A549 (cell line): ENCODE results near the gene GRIK2. TPM values are rescaled to one million over a fixed set of nuclear protein-coding genes. Genes with fewer than 3 reads are reported as not detected.
A peak's percentile ranks its signal among the peaks of the same experiment; 100 is the strongest.

ENCODE experiments used
- ATAC-seq, 2 experiments: fragments of 200-7000 bp in 1 of 2; fragments of >200 bp in 1 of 2; cut with Nextera tagmentation in 1 of 2; cut with Tn5 transposase in 1 of 2; 3 replicates each; pipeline versions ENCODE4 v1.8.0 to v1.9.1; 2018 to 2020; ENCODE audit warnings: mild to moderate bottlenecking in 1 of 2, moderate library complexity in 1 of 2
- CTCF ChIA-PET: fragments of 300-600 bp; sonication (Branson Sonifier 250); formaldehyde crosslinking; extraction: SDS; loops from one replicate; lab custom pipeline; 2021; ENCODE audit warnings: antibody characterized with exemption, inconsistent platforms; lab: Yijun Ruan, JAX
- POLR2A ChIA-PET: fragments of 350-600 bp; formaldehyde crosslinking; extraction: SDS; loops from one replicate; lab custom pipeline; 2021; ENCODE audit warnings: antibody characterized with exemption, inconsistent platforms; lab: Yijun Ruan, JAX
- DNase-seq, 2 experiments: peaks; one replicate each; pipeline versions ENCODE4 v3.0.0 to v3.0.0-alpha.2; 2011 to 2016; ENCODE audit warnings: low read depth in 1 of 2, low spot score in 1 of 2
- FAIRE-seq: peaks from 2 replicates; lab custom pipeline; 2011; peaks lifted over from hg19 to GRCh38; lab: Jason Lieb, UNC
- H3K27ac ChIP-seq, 2 experiments: fragments of >200 bp; sonication (Bioruptor Twin); formaldehyde crosslinking; 3 replicates each; pipeline ENCODE4 v1.5.1; 2016 to 2017
- H3K4me1 ChIP-seq: fragments of >200 bp; sonication (Bioruptor Twin); formaldehyde crosslinking; 3 replicates; pipeline ENCODE4 v1.6.1; 2016
- H3K4me2 ChIP-seq: fragments of >200 bp; sonication (Bioruptor Twin); formaldehyde crosslinking; 3 replicates; pipeline ENCODE4 v1.6.1; 2016
- H3K4me3 ChIP-seq: fragments of >200 bp; sonication (Bioruptor Twin); formaldehyde crosslinking; 3 replicates; pipeline ENCODE4 v1.5.1; 2016
- H3K9me3 ChIP-seq: fragments of >200 bp; sonication (Bioruptor Twin); formaldehyde crosslinking; 3 replicates; pipeline ENCODE4 v1.6.1; 2016
- BHLHE40 ChIP-seq: IDR thresholded peaks from 2 replicates; pipeline ENCODE4 v1.6.1; 2012; ENCODE audit warnings: low read depth, low read length, inconsistent platforms
- EHF ChIP-seq: fragments of 250-450 bp; sonication (Bioruptor Pico); IDR thresholded peaks from 2 replicates; pipeline ENCODE4 v1.5.0; 2020; ENCODE audit warnings: mild to moderate bottlenecking
- EP300 ChIP-seq, 2 experiments: fragments of >200 bp; sonication (Bioruptor Twin); formaldehyde crosslinking; IDR thresholded peaks; 2 replicates in 1 of 2; 3 replicates in 1 of 2; pipeline ENCODE4 v1.6.1; 2016 to 2017
- ESRRA ChIP-seq: fragments of 150-350 bp; IDR thresholded peaks from 2 replicates; pipeline ENCODE4 v1.6.1; 2014; ENCODE audit warnings: mild to moderate bottlenecking, low read length, borderline replicate concordance
- FOSB ChIP-seq: fragments of 250-450 bp; sonication (Bioruptor Pico); IDR thresholded peaks from 2 replicates; pipeline ENCODE4 v1.5.0; 2020; ENCODE audit warnings: mild to moderate bottlenecking, moderate library complexity
- FOSL2 ChIP-seq, 2 experiments: fragments of 450-650 bp in 1 of 2; fragments of >200 bp in 1 of 2; sonication (Bioruptor Twin) in 1 of 2; formaldehyde crosslinking; IDR thresholded peaks; 2 replicates each; pipeline versions ENCODE4 v1.5.0 to v1.6.1; 2016 to 2020; ENCODE audit warnings: mild to moderate bottlenecking in 1 of 2, moderate library complexity in 1 of 2
- GATA3 ChIP-seq: IDR thresholded peaks from 2 replicates; pipeline ENCODE4 v1.6.1; 2012; ENCODE audit warnings: borderline replicate concordance
- HOXB5 ChIP-seq: fragments of 250-450 bp; sonication (Bioruptor Pico); IDR thresholded peaks from 2 replicates; pipeline ENCODE4 v1.5.0; 2020; ENCODE audit warnings: mild to moderate bottlenecking, moderate library complexity
- JUN ChIP-seq, 2 experiments: fragments of >200 bp; sonication (Bioruptor Twin); formaldehyde crosslinking; IDR thresholded peaks; 2 replicates in 1 of 2; 3 replicates in 1 of 2; pipeline ENCODE4 v1.6.1; 2016 to 2017
- JUNB ChIP-seq: fragments of >200 bp; sonication (Bioruptor Twin); formaldehyde crosslinking; IDR thresholded peaks from 2 replicates; pipeline ENCODE4 v1.6.1; 2016
- KDM1A ChIP-seq: fragments of 200-600 bp; sonication (generic); IDR thresholded peaks from 2 replicates; pipeline ENCODE4 v1.6.1; 2016; ENCODE audit warnings: low read depth, mild to moderate bottlenecking
- NPAS2 ChIP-seq: fragments of 250-450 bp; sonication (Bioruptor Pico); IDR thresholded peaks from 2 replicates; pipeline ENCODE4 v1.8.0; 2022; ENCODE audit warnings: mild to moderate bottlenecking, moderate library complexity, borderline replicate concordance
- NR3C1 ChIP-seq: fragments of >200 bp; sonication (Bioruptor Twin); formaldehyde crosslinking; IDR thresholded peaks from 3 replicates; pipeline ENCODE4 v1.6.1; 2017
- PHF8 ChIP-seq: fragments of 200-600 bp; sonication (generic); IDR thresholded peaks from 2 replicates; pipeline ENCODE4 v1.6.1; 2016; ENCODE audit warnings: low read depth, mild to moderate bottlenecking, antibody characterized with exemption, moderate library complexity, borderline replicate concordance
- ZC3H11A ChIP-seq: fragments of 450-650 bp; IDR thresholded peaks from 2 replicates; pipeline ENCODE4 v1.6.1; 2014; ENCODE audit warnings: antibody characterized with exemption, mild to moderate bottlenecking
- ZFP36 ChIP-seq: fragments of 450-650 bp; IDR thresholded peaks from 2 replicates; pipeline ENCODE4 v1.6.1; 2014; ENCODE audit warnings: borderline replicate concordance; ENCODE audit not compliant: partially characterized antibody
- WGBS: methylation state at CpG from one replicate; pipeline ENCODE4 v1.1.6; 2017; ENCODE audit errors: missing lambda C conversion rate; 5-methylcytosine and 5-hydroxymethylcytosine counted together
- polyA plus RNA-seq, 4 experiments: library from polyadenylated mRNA; depleted of rRNA in 3 of 4; stranded (reverse); fragments of >200 nt; fragmentation: RNase III in 1 of 4; extraction: RNeasy Plus Mini Kit Qiagen cat#74134 plus additional on column Dnase treatment in 1 of 4; gene quantifications; 2 replicates in 3 of 4; 3 replicates in 1 of 4; pipeline ENCODE4 v1.2.3, GENCODE V29; 2011 to 2017
- TF ChIP-seq, protein P1 (sequence below): fragments of 250-450 bp; sonication (Bioruptor Pico); IDR thresholded peaks from 2 replicates; pipeline ENCODE4 v1.5.0; 2020; ENCODE audit warnings: low read depth, mild to moderate bottlenecking, moderate library complexity
- TF ChIP-seq, protein P2 (sequence below): fragments of >200 bp; sonication (Bioruptor Twin); formaldehyde crosslinking; IDR thresholded peaks from 2 replicates; pipeline ENCODE4 v1.6.1; 2016
- TF ChIP-seq, protein P3 (sequence below): IDR thresholded peaks from 2 replicates; pipeline ENCODE4 v1.6.1; 2012

The GRIK2 gene
- polyA plus RNA-seq, 2 of the 4 experiments (the other 2 are of a cell fraction), result 0.56 to 0.65 TPM

DNA sequence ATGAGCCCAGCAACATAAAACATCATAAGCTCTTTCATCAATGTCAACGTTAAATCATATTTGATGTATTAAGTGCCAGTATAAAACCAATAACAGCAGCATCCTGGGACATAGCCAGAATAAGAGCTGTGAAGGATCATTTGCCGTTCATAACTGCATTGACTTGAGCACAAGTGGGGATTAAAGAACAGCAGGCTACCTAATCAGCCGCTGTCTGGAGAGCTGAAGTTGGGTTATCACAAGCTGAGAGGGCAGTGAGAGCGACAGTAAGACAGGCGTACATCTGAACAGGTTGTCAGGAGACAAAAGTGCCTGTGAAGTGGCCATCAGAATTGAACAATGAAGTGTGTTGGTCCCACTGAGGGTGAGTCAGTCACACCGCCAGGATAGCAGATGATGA is 269.6 kb downstream of the GRIK2 start:
- H3K4me3 ChIP-seq, result no peak overlapping the region
- no peak overlapping the region for H3K27ac ChIP-seq
- no peaks in the 10 kb centered on the region for H3K9me3 ChIP-seq
- POLR2A ChIA-PET, result no interaction called here
- WGBS, result 19% methylated on average over 6 of the region's 6 CpGs
- CTCF ChIA-PET, result no interaction called here
- no peak overlapping the region for H3K4me2 ChIP-seq
- peaks cover 5% of the 10 kb centered on the region; the same call in 1 of the 3 replicates for H3K4me1 ChIP-seq
- ATAC-seq, result no peak
- DNase-seq, result no peak
- no peak for FAIRE-seq
- TF ChIP-seq PHF8, result no peak

DNA sequence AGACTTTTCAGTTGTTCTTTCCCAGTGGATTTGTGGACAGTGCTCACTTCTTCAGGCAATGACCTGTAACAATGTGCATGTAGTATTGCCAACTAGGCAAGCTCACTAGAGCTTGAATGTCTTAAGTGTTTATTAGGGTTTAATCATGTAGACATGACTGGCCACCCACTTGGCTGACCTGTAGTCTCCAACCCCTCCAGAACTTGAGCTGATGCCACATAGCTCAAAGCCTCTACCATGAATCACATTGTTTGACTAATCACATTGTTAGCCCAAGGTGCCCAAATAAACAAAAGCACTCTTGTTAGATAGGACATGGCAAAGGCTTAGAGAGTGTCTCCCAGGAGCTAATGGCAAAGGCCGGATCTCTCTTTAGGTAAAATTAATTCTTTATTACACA is 272.7 kb downstream of the GRIK2 start:
- Histone ChIP-seq H3K4me3 (no peak overlapping the region), H3K27ac (no peak overlapping the region), H3K4me1 (peaks cover 5% of the 10 kb centered on the region; the same call in 1 of the 3 replicates), H3K9me3 (no peaks in the 10 kb centered on the region), H3K4me2 (peak overlapping the region; percentile 8; the same call in 1 of the 3 replicates)
- ATAC-seq, result peak; percentile 43 to 65; a peak in 3 of 6 replicates
- peak in 1 of 2 experiments; percentile 30 for DNase-seq
- FAIRE-seq, result no peak
- ChIA-PET POLR2A (no interaction called here), CTCF (no interaction called here)
- WGBS, result 13% methylated on average over 1 of the region's 1 CpG
- TF ChIP-seq EP300 (IDR thresholded peaks at IDR 0.05) (peak in 1 of 2 experiments; percentile 14; a peak in 1 of 5 replicates), FOSB (CRISPR knock-in tag) (no peak)

DNA sequence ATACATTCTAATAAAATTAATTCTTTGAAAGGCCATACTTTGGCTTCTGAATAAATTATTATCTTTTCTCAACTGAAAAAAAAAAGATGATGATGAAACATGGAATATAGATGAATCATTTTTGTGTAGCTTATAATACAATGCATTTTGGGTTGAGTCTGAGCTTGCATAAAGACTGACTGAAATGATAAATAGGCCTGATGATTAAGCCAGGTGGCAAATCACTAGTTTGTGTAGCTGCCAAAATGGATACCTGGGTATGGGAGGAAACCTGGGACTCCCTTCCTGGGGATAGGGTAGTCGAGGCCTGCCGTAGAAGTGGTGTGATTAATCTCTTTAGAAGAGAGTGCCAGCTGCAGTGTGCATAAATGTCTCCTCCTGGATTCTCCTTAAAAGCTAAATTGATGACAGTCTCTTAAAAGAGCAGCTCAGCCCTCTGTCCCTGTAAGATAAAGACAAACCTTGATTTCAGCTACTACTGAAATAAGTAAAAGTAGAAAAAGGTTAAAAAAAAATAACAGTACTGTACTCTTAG is 275.1 kb downstream of the GRIK2 start:
- WGBS, result 60% methylated on average over 2 of the region's 2 CpGs
- no peak overlapping the region for H3K27ac ChIP-seq
- H3K9me3 ChIP-seq, result no peaks in the 10 kb centered on the region
- H3K4me3 ChIP-seq, result no peak overlapping the region
- POLR2A ChIA-PET, result no interaction called here
- no peak overlapping the region for H3K4me2 ChIP-seq
- no peak for TF ChIP-seq KDM1A
- peaks cover 5% of the 10 kb centered on the region; the same call in 1 of the 3 replicates for H3K4me1 ChIP-seq
- DNase-seq, result no peak
- CTCF ChIA-PET, result no interaction called here
- no peak for ATAC-seq
- no peak for FAIRE-seq

DNA sequence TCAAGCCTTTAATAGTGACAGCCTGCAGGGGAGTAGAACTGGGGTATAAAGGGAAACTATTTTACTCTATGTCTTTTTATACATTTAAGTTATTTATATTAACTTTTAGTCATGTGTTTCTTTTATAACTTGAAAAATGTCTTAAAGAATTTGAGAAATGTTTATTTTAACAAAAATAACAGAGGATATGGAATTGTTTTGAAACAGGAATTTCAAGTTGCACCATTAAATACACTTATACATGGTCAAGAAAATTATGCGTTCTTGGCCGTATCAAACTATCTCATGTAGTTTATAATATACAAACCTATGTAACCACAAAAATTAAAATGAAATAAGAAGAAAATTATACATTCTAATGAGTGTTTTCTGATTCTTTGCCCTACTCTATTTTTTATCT is 282.7 kb downstream of the GRIK2 start:
- ChIA-PET POLR2A (no interaction called here), CTCF (no interaction called here)
- 77% methylated on average over 2 of the region's 2 CpGs for WGBS
- Histone ChIP-seq H3K9me3 (no peaks in the 10 kb centered on the region), H3K4me1 (no peaks in the 10 kb centered on the region), H3K27ac (no peak overlapping the region), H3K4me2 (no peak overlapping the region), H3K4me3 (no peak overlapping the region)
- no peak for TF ChIP-seq ESRRA
- TF ChIP-seq JUNB, result no peak
- TF ChIP-seq ZFP36, result no peak
- TF ChIP-seq, protein P1, sequence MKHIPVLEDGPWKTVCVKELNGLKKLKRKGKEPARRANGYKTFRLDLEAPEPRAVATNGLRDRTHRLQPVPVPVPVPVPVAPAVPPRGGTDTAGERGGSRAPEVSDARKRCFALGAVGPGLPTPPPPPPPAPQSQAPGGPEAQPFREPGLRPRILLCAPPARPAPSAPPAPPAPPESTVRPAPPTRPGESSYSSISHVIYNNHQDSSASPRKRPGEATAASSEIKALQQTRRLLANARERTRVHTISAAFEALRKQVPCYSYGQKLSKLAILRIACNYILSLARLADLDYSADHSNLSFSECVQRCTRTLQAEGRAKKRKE (CRISPR knock-in tag), result no peak
- no peak for TF ChIP-seq HOXB5 (CRISPR knock-in tag)
- TF ChIP-seq, protein P2, sequence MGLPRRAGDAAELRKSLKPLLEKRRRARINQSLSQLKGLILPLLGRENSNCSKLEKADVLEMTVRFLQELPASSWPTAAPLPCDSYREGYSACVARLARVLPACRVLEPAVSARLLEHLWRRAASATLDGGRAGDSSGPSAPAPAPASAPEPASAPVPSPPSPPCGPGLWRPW, result no peak
- TF ChIP-seq JUN (IDR thresholded peaks at IDR 0.05), result no peak
- no peak for TF ChIP-seq ZC3H11A
- no peak for TF ChIP-seq BHLHE40
- TF ChIP-seq NR3C1, result no peak
- no peak for TF ChIP-seq FOSL2 (IDR thresholded peaks at IDR 0.05)
- TF ChIP-seq FOSL2 (CRISPR knock-in tag; IDR thresholded peaks at IDR 0.05), result no peak
- TF ChIP-seq, protein P3, sequence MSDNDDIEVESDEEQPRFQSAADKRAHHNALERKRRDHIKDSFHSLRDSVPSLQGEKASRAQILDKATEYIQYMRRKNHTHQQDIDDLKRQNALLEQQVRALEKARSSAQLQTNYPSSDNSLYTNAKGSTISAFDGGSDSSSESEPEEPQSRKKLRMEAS, result no peak
- TF ChIP-seq NPAS2 (CRISPR knock-in tag), result no peak
- TF ChIP-seq PHF8, result no peak
- no peak for TF ChIP-seq GATA3
- TF ChIP-seq EHF (CRISPR knock-in tag), result no peak
- no peak for FAIRE-seq
- ATAC-seq, result no peak
- DNase-seq, result no peak
